HG03558 (cell line): Measurements from ENCODE around the gene SDCBP2.

Source experiments
- ATAC-seq: cut with Tn5 transposase; IDR thresholded peaks from one replicate; pipeline ENCODE4 v1.9.1; 2021; ENCODE audit warnings: moderate number of reproducible peaks; ENCODE audit not compliant: unreplicated experiment; ENCODE audit errors: extremely low read depth

Gene SDCBP2

GRCh38 chr20:1328680-1329330 is at the start of gene SDCBP2:
Gene SDCBP2 (minus strand): TSS chr20:1329139. CDS start chr20:1320416, 8,723 bp downstream.
- no peak for ATAC-seq

- ATAC-seq: no peak
These were observed 49.8 kb upstream of the SDCBP2 start for GRCh38 chr20:1378735-1379125.

- ATAC-seq: no peak
These were observed 49.2 kb upstream of the SDCBP2 start for GRCh38 chr20:1377984-1378734.

GRCh38 chr20:1377341-1377871 is 48.5 kb upstream of the SDCBP2 start:
- no peak for ATAC-seq

GRCh38 chr20:1376408-1377270 is 47.7 kb upstream of the SDCBP2 start:
- no peak for ATAC-seq

GRCh38 chr20:1376007-1376406 is 47.1 kb upstream of the SDCBP2 start:
- ATAC-seq: no peak

- no peak for ATAC-seq
These were observed 46.6 kb upstream of the SDCBP2 start for GRCh38 chr20:1375515-1375914.

GRCh38 chr20:1374246-1374645 is 45.3 kb upstream of the SDCBP2 start:
- no peak for ATAC-seq

GRCh38 chr20:1373614-1374013 is 44.7 kb upstream of the SDCBP2 start:
- no peak for ATAC-seq

GRCh38 chr20:1373036-1373435 is 44.1 kb upstream of the SDCBP2 start:
- ATAC-seq: no peak

- ATAC-seq: no peak
These were observed 43.0 kb upstream of the SDCBP2 start for GRCh38 chr20:1371830-1372539.

GRCh38 chr20:1371202-1371782 is 42.4 kb upstream of the SDCBP2 start:
- ATAC-seq: no peak

- ATAC-seq: no peak
These were observed 41.7 kb upstream of the SDCBP2 start for GRCh38 chr20:1370548-1371110.

GRCh38 chr20:1369970-1370369 is 41.0 kb upstream of the SDCBP2 start:
- ATAC-seq: no peak

- ATAC-seq: no peak
These were observed 39.7 kb upstream of the SDCBP2 start for GRCh38 chr20:1368448-1369199.

GRCh38 chr20:1367479-1367878 is 38.5 kb upstream of the SDCBP2 start:
- no peak for ATAC-seq

- ATAC-seq: no peak
These were observed 35.2 kb upstream of the SDCBP2 start for GRCh38 chr20:1364106-1364505.

- no peak for ATAC-seq
These were observed 34.6 kb upstream of the SDCBP2 start for GRCh38 chr20:1363522-1363921.

GRCh38 chr20:1362484-1362883 is 33.5 kb upstream of the SDCBP2 start:
- ATAC-seq: no peak
